ENCODE data around the gene OLFML2B.
A peak's percentile ranks its signal among the peaks of the same experiment; 100 is the strongest.

OLFML2B gene

DNA sequence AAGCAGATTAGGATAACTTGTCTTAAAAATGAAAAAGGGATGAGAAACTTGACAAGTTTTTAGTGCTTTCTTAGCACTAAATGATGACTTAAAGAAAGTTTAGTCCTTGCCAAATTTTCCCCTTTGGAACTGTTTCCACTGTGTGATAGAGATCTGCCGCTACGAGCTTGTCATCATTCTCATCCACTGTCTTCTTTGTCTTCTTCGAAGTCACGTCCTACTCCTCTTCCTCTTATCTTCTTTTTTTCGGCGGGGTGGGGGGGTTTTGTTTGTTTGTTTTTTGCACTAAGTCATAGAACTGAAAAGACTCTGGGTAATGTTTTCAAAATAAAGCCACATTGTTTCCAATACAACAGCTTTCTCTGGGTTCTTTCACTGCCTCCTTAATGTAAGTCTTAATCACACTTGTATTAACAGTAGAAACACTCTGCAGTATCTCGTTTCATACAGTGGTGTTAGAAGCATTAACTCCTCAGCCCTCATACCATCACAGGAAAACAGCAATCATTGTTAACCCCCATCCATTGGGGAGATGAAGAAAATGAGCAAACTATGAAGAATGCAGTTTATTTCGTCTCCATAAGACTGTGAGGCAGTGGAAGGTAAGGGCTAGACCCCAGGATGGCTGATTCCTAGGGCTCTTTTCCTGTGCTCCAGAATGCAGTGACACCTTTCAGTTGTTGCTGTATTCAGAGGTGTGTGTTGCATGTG, 81.8 kb downstream of the OLFML2B start:
- no peak overlapping the region for H3K4me3 ChIP-seq
- H3K9me3 ChIP-seq (ENCODE audit: low read depth, low read length) = no peaks in the 10 kb centered on the region
- DNase-seq (ENCODE audit: low read depth, low spot score) = no peak
- no peak for TF ChIP-seq EZH2 (IDR thresholded peaks at IDR 0.05)
- TF ChIP-seq FOXP2 (optimal IDR thresholded peaks at IDR 0.05; ENCODE audit: control extremely low read depth, extremely low read length, insufficient read depth) = no peak
- no peak for TF ChIP-seq POLR2AphosphoS5 (IDR thresholded peaks at IDR 0.05; ENCODE audit: borderline replicate concordance, low read depth, low read length)
- H3K27ac ChIP-seq = no peak overlapping the region
- H3K9ac ChIP-seq (ENCODE audit: insufficient read length) = no peak overlapping the region
- H3K36me3 ChIP-seq (ENCODE audit: insufficient read depth, low read length) = no peaks in the 10 kb centered on the region; the same call in 1 of the 2 replicates

DNA sequence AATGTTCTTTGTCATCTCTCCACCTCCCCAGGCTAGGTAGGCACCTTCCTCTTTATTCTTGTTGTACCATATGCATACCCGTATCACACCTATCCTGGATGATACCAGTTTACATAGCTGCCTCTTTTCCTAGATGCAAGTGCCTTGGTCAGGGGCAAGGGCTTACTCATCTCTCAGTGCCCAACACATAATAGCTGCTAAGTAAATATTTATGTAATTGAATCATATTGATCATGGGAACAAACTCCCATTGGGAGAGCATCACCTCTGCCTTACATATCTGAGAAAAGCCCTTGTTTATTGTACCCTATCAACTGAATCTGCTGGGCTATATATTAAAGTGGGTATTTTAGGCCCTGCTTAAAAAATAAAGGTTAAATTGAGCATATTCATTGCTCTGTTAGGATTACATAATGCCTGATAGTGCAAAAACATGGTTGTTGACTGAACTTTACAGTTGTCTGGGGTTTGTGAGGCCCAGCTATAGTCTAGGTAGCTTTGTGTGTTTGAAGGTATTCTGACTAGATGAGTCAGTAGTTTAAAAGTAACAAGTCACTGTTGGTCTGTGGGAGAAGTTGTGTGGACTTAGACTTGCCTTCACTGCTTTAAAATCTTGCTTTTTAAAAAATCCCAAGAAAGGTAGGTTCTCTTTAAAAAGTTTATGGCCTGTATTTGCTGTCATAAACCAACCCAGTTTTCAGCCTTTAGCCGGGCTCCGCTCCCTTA, 82.6 kb downstream of the OLFML2B start:
- TF ChIP-seq EZH2 (IDR thresholded peaks at IDR 0.05) (no peak), FOXP2 (optimal IDR thresholded peaks at IDR 0.05; ENCODE audit: control extremely low read depth, extremely low read length, insufficient read depth) (no peak), POLR2AphosphoS5 (IDR thresholded peaks at IDR 0.05; ENCODE audit: borderline replicate concordance, low read depth, low read length) (no peak)
- H3K9ac ChIP-seq (ENCODE audit: insufficient read length) = no peak overlapping the region
- H3K27ac ChIP-seq = no peak overlapping the region
- no peaks in the 10 kb centered on the region for H3K9me3 ChIP-seq (ENCODE audit: low read depth, low read length)
- H3K4me3 ChIP-seq = no peak overlapping the region
- DNase-seq (ENCODE audit: low read depth, low spot score) = no peak
- no peaks in the 10 kb centered on the region; the same call in 1 of the 2 replicates for H3K36me3 ChIP-seq (ENCODE audit: insufficient read depth, low read length)

DNA sequence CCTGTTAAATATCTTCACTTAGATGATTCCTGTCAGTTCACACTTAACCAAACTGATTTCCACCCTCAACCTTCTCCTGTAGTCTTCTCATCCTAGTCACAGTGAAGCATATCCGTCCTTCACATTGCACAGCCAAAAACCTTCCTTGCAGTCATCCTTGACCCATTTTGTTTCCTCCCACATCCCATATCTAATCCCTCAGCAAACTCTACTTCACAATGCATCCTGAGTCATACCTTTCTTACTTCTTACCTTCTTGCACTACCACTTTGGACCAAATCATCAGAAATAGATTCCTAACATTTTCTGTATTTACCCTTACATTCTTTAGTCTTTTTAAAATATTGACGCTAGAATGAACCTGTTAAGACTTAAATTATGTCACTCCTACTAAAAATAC, 86.9 kb downstream of the OLFML2B start:
- no peak for TF ChIP-seq EZH2 (IDR thresholded peaks at IDR 0.05)
- no peak for TF ChIP-seq POLR2AphosphoS5 (IDR thresholded peaks at IDR 0.05; ENCODE audit: borderline replicate concordance, low read depth, low read length)
- TF ChIP-seq FOXP2 (optimal IDR thresholded peaks at IDR 0.05; ENCODE audit: control extremely low read depth, extremely low read length, insufficient read depth) = no peak
- no peak for DNase-seq (ENCODE audit: low read depth, low spot score)
- Histone ChIP-seq H3K36me3 (ENCODE audit: insufficient read depth, low read length) (no peaks in the 10 kb centered on the region), H3K9me3 (ENCODE audit: low read depth, low read length) (no peaks in the 10 kb centered on the region), H3K27ac (no peak overlapping the region), H3K4me3 (no peak overlapping the region), H3K9ac (ENCODE audit: insufficient read length) (no peak overlapping the region)

DNA sequence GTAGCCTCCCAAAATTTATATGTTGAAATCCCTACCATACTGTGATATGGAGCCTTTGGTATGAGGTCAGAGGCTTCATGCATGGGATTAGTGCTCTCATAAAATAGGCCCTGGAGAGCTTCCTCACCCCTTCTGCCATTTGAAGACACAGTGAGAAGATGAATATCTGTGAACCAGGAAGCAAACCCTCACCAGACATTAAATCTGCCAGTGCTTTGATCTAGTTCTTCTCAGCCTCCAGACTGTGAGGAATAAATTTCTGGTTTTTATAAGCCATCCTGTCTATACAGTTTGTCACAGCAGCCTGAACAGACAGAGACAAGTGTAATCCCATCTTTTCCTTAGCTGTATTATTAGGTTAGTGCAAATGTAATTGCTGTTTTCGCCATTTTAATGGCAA, 88.4 kb downstream of the OLFML2B start:
- Histone ChIP-seq H3K4me3 (no peak overlapping the region), H3K9ac (ENCODE audit: insufficient read length) (no peak overlapping the region), H3K9me3 (ENCODE audit: low read depth, low read length) (no peaks in the 10 kb centered on the region), H3K36me3 (ENCODE audit: insufficient read depth, low read length) (no peaks in the 10 kb centered on the region), H3K27ac (no peak overlapping the region)
- TF ChIP-seq POLR2AphosphoS5 (IDR thresholded peaks at IDR 0.05; ENCODE audit: borderline replicate concordance, low read depth, low read length) (no peak), EZH2 (IDR thresholded peaks at IDR 0.05) (no peak), FOXP2 (optimal IDR thresholded peaks at IDR 0.05; ENCODE audit: control extremely low read depth, extremely low read length, insufficient read depth) (no peak)
- no peak for DNase-seq (ENCODE audit: low read depth, low spot score)

DNA sequence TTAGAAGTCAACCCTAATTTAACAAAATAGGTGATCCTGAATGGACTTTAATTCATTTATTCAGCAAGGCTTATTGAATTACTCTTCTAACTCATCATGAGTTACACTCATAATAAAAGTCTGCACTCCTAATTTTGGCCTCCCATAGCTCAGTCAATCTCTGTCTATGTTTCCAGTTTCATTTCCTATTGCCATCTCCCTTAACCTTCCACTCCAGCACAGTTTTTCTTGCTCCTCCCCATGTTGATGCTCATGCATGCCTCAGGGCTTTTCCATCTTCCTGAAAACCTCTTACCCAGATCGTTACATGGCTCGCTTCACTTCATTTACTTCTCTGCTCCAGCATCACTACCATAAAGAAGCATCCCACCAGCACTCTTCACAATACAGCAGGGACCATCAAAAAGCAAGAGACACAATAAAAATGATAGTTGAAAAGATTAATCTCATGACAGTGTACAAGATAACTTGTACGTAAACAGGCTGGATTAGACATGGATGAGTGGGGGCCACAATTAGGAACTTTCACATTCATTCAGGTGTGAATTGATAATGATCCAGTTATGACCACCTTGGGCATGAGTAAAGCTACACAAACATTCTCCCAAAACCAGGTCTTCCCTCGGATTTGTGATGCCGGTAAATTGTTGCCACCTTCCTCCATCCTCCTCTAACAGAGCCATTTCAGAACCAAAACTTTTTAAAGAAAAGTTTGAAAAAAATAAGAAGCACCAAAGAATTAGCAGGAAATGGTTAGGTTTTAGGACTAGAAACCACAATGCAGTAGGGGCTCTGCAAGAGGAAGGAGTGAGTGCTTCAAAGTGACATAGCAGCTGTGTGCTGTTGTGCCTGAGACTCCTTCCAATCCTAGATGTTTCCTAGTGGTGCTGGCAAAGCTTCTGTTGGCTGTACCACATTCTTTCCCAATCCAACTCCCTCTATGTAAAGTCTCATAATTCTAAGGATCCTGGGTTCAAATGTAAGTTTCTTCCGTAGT, 89.8 kb downstream of the OLFML2B start:
- TF ChIP-seq EZH2 (IDR thresholded peaks at IDR 0.05) = no peak
- no peak for TF ChIP-seq POLR2AphosphoS5 (IDR thresholded peaks at IDR 0.05; ENCODE audit: borderline replicate concordance, low read depth, low read length)
- TF ChIP-seq FOXP2 (optimal IDR thresholded peaks at IDR 0.05; ENCODE audit: control extremely low read depth, extremely low read length, insufficient read depth) = no peak
- Histone ChIP-seq H3K9me3 (ENCODE audit: low read depth, low read length) (no peaks in the 10 kb centered on the region), H3K9ac (ENCODE audit: insufficient read length) (no peak overlapping the region), H3K27ac (no peak overlapping the region), H3K36me3 (ENCODE audit: insufficient read depth, low read length) (no peaks in the 10 kb centered on the region), H3K4me3 (no peak overlapping the region)
- peak; percentile 39 for DNase-seq (ENCODE audit: low read depth, low spot score)
